Esophagus squamous epithelium (tissue), 4 donors: Measurements from ENCODE around the gene SLC45A2.

Source experiments
- CTCF ChIP-seq, 6 experiments: fragments of 450-650 bp in 4 of 6; fragments of 200-600 bp in 2 of 6; sonication (generic) in 2 of 6; IDR thresholded peaks; one replicate each; pipeline ENCODE4 v1.5.1; 2016 to 2019; ENCODE audit warnings: antibody characterized with exemption in 6 of 6, mild to moderate bottlenecking in 4 of 6, moderate library complexity in 4 of 6
- POLR2A ChIP-seq, 4 donors: fragments of 450-650 bp; IDR thresholded peaks; one replicate each; pipeline ENCODE4 v1.6.1; 2017; ENCODE audit warnings: antibody characterized with exemption in 4 of 4, mild to moderate bottlenecking in 4 of 4, moderate library complexity in 3 of 4

GRCh38 chr5:34011536-34011935, 27.0 kb upstream of the SLC45A2 start:
- no peak for TF ChIP-seq CTCF (IDR thresholded peaks at IDR 0.05)
- TF ChIP-seq POLR2A (IDR thresholded peaks at IDR 0.05): no peak
